ENCODE measurements around the gene MAGOH. TPM values are rescaled to one million over a fixed set of nuclear protein-coding genes. Genes with fewer than 3 reads are reported as not detected.

MAGOH gene
- total and polyA plus RNA-seq, 9 of the 15 experiments (the other 6 are each of a cell fraction or from before 2014, with no cell fraction given) = 102 to 342 (median 135) TPM

DNA sequence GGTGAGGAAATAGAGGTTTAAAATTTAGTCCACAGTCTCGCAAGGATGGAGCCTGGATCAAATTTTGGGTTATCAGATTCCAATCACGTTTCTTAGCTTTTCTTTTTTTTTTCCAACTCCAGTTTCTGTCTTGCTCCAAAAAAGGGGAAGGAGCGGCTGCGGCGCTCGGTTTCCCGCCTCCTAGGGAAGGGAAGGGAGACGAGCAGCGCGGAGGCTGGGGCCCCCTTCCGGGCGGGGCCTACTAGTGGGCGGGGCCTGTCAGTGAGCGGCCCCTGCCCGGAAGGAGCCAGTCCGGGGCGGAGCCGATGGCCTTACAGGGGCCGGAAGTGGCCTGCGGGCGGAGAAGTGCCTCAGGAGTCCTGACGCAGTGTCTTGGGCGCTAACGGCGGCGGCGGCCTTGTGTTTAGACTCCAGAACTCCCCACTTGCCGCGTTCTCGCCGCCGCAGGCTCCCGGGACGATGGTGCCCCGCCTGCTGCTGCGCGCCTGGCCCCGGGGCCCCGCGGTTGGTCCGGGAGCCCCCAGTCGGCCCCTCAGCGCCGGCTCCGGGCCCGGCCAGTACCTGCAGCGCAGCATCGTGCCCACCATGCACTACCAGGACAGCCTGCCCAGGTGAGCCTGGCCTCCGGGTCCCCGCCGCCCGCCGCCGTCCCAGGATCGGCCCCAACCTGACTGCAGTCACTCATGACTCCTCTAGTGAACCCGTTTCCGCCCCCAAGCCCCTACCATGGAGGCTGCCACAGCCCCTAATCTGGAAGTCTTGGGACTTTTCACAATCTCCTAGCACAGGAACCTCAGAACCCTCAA lies 41.6 kb downstream of the MAGOH start, which contains the start of gene CPT2 (continued):
- TF ChIP-seq, protein P1, sequence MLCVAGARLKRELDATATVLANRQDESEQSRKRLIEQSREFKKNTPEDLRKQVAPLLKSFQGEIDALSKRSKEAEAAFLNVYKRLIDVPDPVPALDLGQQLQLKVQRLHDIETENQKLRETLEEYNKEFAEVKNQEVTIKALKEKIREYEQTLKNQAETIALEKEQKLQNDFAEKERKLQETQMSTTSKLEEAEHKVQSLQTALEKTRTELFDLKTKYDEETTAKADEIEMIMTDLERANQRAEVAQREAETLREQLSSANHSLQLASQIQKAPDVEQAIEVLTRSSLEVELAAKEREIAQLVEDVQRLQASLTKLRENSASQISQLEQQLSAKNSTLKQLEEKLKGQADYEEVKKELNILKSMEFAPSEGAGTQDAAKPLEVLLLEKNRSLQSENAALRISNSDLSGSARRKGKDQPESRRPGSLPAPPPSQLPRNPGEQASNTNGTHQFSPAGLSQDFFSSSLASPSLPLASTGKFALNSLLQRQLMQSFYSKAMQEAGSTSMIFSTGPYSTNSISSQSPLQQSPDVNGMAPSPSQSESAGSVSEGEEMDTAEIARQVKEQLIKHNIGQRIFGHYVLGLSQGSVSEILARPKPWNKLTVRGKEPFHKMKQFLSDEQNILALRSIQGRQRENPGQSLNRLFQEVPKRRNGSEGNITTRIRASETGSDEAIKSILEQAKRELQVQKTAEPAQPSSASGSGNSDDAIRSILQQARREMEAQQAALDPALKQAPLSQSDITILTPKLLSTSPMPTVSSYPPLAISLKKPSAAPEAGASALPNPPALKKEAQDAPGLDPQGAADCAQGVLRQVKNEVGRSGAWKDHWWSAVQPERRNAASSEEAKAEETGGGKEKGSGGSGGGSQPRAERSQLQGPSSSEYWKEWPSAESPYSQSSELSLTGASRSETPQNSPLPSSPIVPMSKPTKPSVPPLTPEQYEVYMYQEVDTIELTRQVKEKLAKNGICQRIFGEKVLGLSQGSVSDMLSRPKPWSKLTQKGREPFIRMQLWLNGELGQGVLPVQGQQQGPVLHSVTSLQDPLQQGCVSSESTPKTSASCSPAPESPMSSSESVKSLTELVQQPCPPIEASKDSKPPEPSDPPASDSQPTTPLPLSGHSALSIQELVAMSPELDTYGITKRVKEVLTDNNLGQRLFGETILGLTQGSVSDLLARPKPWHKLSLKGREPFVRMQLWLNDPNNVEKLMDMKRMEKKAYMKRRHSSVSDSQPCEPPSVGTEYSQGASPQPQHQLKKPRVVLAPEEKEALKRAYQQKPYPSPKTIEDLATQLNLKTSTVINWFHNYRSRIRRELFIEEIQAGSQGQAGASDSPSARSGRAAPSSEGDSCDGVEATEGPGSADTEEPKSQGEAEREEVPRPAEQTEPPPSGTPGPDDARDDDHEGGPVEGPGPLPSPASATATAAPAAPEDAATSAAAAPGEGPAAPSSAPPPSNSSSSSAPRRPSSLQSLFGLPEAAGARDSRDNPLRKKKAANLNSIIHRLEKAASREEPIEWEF (CRISPR knock-in tag; IDR thresholded peaks at IDR 0.05) = no peak
- TF ChIP-seq, protein P2, sequence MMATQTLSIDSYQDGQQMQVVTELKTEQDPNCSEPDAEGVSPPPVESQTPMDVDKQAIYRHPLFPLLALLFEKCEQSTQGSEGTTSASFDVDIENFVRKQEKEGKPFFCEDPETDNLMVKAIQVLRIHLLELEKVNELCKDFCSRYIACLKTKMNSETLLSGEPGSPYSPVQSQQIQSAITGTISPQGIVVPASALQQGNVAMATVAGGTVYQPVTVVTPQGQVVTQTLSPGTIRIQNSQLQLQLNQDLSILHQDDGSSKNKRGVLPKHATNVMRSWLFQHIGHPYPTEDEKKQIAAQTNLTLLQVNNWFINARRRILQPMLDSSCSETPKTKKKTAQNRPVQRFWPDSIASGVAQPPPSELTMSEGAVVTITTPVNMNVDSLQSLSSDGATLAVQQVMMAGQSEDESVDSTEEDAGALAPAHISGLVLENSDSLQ (IDR thresholded peaks at IDR 0.05) = peak; percentile 85
- TF ChIP-seq SMARCA5 (IDR thresholded peaks at IDR 0.05) = no peak
- peak; percentile 90 for TF ChIP-seq ETV5 (CRISPR knock-in tag; IDR thresholded peaks at IDR 0.05; ENCODE audit: low read depth)
- TF ChIP-seq, protein P3, sequence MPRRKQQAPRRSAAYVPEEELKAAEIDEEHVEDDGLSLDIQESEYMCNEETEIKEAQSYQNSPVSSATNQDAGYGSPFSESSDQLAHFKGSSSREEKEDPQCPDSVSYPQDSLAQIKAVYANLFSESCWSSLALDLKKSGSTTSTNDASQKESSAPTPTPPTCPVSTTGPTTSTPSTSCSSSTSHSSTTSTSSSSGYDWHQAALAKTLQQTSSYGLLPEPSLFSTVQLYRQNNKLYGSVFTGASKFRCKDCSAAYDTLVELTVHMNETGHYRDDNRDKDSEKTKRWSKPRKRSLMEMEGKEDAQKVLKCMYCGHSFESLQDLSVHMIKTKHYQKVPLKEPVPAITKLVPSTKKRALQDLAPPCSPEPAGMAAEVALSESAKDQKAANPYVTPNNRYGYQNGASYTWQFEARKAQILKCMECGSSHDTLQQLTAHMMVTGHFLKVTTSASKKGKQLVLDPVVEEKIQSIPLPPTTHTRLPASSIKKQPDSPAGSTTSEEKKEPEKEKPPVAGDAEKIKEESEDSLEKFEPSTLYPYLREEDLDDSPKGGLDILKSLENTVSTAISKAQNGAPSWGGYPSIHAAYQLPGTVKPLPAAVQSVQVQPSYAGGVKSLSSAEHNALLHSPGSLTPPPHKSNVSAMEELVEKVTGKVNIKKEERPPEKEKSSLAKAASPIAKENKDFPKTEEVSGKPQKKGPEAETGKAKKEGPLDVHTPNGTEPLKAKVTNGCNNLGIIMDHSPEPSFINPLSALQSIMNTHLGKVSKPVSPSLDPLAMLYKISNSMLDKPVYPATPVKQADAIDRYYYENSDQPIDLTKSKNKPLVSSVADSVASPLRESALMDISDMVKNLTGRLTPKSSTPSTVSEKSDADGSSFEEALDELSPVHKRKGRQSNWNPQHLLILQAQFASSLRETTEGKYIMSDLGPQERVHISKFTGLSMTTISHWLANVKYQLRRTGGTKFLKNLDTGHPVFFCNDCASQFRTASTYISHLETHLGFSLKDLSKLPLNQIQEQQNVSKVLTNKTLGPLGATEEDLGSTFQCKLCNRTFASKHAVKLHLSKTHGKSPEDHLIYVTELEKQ (CRISPR knock-in tag; IDR thresholded peaks at IDR 0.05) = no peak
- TF ChIP-seq XRCC5 (IDR thresholded peaks at IDR 0.05; ENCODE audit: low read depth, low read length) = peak; percentile 66; the same call in 1 of the 2 replicates
- no peak for TF ChIP-seq HSF4 (CRISPR knock-in tag; IDR thresholded peaks at IDR 0.05; ENCODE audit: borderline replicate concordance)
- TF ChIP-seq, protein P4, sequence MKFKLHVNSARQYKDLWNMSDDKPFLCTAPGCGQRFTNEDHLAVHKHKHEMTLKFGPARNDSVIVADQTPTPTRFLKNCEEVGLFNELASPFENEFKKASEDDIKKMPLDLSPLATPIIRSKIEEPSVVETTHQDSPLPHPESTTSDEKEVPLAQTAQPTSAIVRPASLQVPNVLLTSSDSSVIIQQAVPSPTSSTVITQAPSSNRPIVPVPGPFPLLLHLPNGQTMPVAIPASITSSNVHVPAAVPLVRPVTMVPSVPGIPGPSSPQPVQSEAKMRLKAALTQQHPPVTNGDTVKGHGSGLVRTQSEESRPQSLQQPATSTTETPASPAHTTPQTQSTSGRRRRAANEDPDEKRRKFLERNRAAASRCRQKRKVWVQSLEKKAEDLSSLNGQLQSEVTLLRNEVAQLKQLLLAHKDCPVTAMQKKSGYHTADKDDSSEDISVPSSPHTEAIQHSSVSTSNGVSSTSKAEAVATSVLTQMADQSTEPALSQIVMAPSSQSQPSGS (CRISPR knock-in tag; IDR thresholded peaks at IDR 0.05) = no peak
- TF ChIP-seq RBFOX2 (IDR thresholded peaks at IDR 0.05; ENCODE audit: low read depth, low read length) = peak; percentile 99
- TF ChIP-seq, protein P5, sequence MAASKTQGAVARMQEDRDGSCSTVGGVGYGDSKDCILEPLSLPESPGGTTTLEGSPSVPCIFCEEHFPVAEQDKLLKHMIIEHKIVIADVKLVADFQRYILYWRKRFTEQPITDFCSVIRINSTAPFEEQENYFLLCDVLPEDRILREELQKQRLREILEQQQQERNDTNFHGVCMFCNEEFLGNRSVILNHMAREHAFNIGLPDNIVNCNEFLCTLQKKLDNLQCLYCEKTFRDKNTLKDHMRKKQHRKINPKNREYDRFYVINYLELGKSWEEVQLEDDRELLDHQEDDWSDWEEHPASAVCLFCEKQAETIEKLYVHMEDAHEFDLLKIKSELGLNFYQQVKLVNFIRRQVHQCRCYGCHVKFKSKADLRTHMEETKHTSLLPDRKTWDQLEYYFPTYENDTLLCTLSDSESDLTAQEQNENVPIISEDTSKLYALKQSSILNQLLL (CRISPR knock-in tag; IDR thresholded peaks at IDR 0.05; ENCODE audit: borderline replicate concordance) = no peak
- TF ChIP-seq PHF20 (IDR thresholded peaks at IDR 0.05; ENCODE audit: partially characterized antibody) = peak; percentile 77
- TF ChIP-seq, protein P6, sequence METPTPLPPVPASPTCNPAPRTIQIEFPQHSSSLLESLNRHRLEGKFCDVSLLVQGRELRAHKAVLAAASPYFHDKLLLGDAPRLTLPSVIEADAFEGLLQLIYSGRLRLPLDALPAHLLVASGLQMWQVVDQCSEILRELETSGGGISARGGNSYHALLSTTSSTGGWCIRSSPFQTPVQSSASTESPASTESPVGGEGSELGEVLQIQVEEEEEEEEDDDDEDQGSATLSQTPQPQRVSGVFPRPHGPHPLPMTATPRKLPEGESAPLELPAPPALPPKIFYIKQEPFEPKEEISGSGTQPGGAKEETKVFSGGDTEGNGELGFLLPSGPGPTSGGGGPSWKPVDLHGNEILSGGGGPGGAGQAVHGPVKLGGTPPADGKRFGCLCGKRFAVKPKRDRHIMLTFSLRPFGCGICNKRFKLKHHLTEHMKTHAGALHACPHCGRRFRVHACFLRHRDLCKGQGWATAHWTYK (CRISPR knock-in tag; IDR thresholded peaks at IDR 0.05) = 0 out of 2 replicates have a peak, but pooled peaks have one; percentile 49

Measured in K562 (cell line).